GM21360 (cell line): ENCODE data around the gene SLC26A1.

ENCODE experiments used
- ATAC-seq: cut with Tn5 transposase; IDR thresholded peaks from one replicate; pipeline ENCODE4 v1.9.1; 2021; ENCODE audit warnings: mild to moderate bottlenecking, moderate library complexity; ENCODE audit not compliant: unreplicated experiment

The SLC26A1 gene

DNA sequence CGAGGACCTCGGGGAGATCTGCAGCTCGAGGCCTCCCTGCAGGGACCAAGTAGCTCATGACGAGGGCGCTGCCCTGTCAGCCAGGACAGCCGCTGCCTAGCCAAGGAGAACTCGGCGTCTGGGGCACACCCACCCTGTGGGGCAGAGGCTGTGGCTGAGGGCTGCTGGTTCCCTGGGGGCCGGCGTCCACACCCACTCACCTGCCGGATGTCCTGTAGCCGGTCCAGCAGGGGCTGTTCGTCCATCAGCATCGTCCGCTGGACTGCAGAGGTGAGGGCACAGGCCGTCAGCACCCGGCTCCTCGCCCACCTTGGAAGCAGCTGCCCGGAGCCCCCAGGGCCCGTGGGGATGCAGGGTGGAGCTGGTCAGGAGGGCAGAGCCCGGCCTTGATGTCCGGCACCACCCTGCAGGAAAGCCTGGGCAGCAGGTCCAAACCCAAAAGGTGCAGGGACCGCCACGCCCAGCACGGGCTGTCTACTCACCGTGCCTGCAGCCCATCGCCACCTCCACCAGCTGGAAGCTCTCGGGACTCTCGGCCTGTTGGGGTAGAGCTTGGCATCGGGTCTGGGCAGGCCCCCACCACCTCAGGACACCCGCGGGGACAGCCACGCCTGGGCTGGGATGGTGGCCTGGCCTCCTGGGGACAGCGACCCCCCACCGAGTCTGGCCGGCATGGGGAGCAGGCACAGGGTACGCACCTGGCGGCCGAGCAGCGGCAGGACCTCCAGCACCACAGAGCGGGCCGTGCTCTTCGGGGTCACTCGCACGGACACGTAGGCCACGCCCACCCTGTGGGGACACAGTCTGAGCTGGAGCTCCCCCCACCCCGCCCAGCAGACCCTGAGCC lies 26.7 kb downstream of the SLC26A1 start:
- no peak for ATAC-seq

DNA sequence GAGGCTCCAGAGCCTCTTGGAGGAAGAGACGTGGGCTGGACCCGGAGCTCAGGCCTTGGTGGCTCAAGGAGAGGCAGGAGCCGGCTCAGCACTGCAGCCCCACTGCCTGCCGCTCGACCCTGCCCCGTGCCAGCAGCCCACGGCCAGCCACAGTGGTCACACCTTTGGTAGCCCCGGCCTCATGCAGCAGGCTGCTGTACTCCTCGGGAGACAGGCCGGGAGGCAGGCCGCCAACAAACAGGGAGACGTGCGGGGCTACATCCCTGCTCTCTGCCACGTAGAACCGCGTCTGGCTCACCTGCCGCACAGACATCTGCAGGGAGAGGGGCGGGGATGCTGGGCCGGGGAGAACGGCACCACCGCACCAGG lies 27.5 kb downstream of the SLC26A1 start:
- no peak for ATAC-seq

DNA sequence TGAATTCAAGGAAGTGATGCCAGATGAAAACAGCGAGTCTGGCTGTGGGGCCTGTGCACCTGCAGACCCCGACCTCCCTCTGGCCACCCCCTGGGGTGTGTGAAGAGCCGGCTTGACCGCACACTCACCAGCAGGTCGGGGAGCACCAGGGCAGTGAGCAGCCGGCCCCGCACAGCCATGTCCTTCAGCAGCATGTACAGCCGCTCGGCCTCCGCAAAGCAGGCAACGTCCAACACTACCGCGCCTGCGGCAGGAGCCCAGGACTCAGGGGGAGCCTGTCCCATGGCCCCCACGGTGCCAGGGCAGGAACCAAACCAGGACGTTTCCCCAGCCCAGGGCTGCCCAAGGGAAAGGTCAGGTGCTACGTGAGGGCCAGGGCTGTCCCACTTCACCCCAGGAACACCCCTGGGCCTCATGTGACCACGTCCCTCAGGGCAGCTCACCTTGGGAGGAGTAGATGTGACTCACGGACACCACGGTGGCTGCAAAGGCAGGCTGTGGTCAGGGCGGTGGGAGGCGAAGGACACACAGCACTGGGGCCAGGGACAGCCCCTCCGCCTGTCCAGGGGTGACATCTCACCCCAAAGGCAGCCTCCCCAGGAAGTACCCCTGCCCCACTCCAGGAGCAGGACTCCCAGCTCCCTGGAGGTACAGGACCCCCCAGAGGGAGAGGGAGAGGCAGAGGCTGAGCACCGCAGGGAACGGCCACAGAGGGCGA lies 28.0 kb downstream of the SLC26A1 start:
- ATAC-seq = no peak

DNA sequence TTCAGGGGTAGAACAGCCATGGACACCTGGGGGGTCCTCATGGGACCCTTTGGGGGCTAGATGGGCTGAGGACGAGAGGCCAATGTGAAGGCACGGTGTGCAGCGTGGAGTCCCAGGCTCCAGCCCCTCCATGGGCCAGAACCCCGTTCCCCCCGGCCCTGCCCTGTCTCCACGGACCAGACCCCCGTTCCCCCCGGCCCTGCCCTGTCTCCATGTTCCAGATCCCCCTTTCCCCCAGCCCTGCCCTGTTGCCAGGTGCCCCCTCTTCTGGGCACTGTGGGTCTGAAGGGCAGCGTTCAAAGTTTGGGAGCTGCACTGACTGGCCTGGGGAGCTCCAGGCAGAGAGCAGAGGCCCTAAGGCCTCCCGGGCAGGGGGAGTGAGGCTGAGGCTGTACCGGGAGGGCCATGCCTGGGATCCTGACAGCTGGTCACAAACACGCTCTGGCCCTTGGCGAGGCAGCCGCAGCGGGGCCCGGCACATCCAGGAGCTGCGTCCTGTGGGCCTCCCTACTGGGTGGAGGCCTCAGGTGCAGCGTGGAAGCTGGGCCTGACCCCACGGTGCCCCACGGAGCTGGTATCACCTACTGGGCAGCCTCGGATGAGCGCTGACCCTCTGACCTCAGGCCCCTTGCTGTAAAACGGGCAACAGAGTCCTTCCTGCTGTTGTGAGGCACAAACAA lies 28.7 kb downstream of the SLC26A1 start:
- no peak for ATAC-seq

DNA sequence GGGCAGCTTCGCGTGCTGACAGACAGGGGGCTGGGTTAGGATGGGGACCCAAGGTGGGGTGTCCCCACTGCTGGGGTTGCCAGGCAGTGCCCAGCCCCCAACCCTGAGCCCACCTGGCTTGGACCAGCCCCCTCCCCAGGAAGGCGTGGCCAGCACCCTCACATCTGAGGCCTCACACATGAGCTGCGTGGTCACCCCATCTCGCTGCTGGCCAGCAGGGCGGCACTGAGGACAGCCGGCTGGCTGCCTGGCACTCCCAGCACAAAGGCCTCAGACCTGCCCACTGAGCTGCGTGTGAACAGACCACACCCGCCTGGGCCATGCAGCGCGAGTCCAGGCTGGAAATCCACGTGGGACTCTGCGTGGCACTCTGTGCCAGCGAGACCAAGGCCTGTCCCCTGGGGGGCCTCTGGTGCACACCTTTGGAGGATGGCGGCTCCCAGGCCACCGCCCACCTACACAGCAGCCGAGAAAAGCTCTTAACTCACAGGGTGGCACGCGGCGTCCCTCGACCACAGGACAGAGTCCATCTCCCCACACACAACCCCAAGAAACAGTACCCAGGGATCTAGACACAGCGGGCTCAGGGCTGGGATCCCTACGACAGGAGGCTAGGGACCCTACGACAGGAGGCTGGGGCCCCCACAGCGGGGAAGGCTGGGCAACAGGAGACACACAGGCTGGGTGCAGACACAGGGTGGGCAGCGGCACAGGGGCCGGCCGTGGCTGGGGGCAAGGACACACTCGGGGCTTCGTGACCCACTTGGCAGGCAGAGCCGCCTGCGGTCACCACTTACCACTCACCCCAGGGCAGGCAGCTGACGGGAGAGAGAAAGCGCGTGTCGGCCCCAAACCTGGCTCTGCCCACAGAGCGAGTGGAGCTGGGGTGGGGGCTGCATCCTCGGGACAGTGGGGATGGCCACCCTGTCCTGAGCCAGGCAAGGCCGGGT lies 29.7 kb downstream of the SLC26A1 start:
- ATAC-seq = no peak

DNA sequence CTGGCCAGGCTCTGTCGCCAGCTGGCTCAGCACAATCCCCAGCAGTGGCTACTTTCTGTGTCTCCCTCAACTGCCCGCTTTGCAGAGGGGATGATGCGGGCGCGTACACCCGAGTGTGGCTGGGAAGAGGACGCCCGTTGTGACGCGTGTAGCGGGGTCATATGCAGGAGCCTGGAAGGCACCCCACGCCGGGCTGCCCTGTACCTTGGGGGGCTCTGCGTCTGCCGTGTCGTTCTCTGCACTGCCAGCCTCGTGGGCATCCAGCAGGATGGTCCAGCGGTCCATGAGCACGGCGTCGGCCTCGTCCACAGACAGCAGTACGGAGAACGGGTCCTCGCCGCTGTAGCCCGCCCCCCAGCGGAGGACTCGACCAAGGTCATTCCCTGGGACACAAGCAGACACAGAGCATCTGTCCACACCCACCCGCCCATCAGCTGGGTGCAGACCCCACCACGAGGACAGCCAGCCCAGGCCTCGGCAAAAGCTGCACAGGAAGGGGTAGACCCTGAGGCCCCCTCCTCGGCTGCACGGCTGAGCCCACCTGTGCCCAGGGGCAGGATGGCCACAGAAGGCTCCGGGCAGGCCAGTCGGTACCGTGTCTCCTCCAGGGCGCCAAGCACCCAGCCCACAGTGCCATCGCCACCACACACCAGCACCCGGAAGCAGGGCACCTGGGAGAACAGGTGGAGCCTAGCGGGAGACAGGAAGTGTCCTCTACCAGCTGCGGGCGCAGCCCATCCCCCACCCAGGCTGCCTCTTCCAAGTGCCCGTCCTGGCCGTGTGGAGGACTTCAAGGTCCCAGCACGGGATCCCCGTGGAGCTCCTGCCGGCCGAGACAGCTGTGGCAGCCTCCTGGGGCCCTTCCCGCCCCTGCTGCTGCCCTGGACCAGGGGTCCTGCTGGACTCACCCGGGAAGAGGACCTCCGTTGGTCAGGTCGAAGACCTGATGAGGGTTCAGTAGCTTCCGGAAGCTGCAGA lies 30.7 kb downstream of the SLC26A1 start:
- ATAC-seq = no peak

DNA sequence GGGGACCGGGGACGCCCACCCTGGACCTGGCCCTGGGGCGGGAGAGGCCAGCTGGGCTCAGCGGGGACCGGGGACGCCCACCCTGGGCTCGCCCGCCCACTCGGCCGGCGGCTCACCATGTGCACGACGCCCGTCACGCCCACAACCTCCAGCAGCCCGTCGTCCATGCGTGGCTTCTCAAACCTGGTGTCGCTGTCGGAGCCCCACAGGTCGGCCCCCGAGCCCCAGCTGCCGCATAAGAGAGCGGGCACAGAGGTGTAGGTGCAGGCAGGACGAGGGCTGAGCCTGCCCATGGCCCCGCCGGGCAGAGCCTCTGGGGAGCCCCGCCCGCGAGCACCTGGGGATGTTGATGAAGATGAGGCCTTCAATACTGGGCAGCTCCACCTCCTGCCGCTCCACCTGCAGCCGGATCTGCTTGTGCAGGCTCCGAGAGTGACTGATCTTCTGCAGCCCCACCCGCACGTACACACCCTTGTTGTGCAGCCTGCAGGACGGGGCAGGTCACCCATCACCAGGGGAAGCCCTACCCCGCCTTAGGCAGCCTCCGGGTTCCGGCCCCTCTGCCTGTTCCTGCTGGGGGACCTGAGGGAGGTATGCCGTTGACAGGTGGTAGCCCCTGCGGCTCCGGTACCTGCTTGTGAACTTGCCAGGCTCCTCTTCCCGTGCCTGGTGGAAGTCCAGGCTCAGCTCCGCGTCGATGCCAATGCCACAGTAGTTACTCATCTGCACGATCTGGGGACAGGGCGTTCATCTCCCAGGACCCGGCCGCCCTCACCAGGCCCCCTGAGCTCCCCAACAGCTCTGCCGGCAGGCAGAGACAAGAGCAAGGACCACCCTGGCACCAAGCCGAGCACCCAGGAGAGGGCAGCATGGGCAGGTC lies 31.6 kb downstream of the SLC26A1 start:
- ATAC-seq = no peak

DNA sequence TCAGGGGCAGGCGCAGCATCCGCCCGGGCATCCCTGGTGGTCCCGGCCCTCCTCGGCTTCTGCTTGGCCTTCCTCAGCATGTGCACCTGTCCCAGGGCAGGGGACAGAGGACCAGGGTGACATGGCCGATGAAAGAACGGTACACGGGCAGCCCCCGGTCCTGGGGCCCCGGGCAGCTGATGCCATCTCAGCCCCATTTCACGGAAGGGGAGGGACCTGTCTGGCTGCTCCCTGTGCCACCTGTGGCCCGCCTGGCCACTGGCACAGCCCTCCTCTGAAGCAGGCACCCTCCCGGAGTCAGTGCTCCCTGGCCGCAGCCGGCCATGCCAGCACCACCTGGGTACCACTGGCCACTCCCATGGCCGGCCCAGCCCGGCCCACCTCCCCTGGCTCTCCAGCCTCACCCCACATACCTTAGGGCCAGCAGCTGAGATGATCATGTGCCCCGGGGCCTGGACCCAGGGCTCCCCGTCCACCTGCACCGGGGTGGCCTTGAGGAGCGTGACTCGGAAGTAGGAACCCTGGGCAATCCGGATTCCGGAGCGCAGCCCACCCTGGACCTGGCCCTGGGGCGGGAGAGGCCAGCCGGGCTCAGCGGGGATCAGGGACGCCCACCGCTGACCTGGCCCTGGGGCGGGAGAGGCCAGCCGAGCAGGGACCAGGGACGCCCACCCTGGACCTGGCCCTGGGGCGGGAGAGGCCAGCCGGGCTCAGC lies 32.4 kb downstream of the SLC26A1 start:
- ATAC-seq = no peak

DNA sequence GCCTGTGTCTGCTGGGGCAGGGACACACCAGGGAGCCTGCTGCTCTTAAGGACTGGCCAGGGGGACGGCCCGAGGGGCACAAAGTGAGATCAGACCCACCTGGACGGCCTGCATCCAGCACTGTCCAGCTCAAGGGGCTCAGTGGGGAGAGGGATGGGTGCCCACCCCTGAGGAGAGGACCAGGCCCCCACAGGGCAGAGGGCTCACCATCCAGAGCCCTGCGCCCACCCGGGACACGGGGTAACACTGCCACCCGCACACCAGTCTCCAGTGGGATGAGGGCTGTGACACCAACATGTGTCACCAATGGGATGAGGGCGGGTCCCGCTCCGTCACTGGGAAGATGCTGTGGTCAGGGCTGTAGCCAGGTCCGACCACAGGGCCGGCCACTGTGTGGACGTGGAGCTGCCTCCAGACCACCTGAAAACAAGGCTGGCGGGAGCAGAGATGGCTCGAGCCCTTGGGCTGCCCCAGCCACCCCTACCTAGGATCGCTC lies 33.0 kb downstream of the SLC26A1 start:
- ATAC-seq = no peak

DNA sequence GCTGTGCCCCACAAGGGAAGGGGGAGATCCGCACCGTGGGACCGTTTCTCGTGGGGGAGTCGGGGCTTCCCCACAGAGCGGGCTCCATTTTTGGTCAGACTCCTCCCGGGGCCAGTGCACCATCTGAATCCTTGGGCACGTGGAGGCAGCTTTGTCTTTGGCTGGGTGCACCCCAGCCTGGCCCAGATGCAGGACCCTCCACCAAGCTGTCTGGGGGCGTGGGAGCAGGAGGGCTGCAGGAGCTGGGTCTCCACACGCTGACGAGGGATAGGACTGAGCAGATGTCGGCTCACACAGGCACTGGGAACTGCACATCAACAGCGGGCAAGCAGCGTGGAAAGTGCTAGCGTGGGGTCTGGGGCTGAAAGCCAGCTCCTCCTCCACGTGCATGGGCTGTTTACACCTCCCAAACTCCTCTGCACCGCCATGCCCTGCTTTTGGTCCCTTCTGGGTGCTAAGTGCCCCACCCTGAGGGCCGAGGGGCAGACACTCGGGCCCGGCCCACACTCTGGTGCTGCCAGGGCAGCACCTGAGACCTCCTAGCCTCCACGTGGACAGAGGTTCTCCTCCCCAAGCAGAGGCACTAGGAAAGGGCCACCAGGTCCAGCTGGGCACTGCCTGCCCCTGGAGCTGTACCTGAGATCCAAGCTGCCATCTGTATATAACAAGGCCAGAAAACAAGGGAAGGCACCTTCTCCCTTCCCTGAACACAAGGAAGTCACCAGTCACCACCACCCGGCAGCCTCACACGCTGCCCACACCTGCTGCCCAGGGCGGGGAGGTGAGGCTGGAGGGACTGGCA lies 33.7 kb downstream of the SLC26A1 start:
- ATAC-seq = no peak

DNA sequence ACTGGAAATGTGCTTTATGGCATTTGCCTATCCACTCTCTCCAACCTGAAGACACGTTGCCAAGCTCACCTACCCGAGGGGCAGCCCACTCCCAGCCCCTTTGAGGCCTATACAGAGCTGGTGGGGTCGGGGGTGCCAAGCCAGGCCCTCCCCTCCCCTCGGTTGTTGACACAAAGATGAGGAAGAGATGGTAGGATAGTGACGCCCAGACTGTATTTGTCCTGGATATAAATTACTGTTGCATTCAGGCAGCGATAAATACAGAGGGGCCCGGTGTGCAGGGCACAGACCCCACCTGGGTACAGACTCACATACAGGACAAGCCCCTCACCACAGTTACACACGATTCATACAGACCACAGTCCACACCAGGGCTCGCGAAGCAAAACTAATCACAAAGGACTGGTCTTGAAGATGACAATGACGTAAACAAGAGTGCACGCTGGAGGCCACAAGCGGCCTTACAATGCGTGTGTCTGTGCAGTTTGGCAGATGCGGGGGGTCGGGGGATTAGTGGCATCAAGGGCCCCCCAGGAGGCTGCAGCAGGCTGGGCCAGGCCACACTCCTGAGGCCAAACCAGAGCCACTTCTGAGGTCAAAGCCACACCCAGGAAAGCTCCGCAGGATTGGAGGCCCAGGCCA lies 34.4 kb downstream of the SLC26A1 start:
- no peak for ATAC-seq

DNA sequence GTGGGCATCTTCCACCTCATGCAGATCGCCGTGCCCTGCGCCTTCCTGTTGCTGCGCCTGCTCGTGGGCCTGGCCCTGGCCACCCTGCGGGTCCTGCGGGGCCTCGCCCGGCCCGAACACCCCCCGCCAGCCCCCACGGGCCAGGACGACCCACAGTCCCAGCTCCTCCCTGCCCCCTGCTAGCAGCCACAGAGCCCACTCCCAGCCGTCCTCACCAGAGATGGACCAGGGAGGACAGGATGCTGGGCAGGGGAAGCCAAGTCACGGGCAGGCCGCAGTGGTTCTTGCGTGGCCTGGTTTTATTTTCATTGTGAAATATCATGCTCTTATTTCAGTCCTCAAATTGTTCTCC lies 34.9 kb downstream of the SLC26A1 start:
- ATAC-seq = no peak

DNA sequence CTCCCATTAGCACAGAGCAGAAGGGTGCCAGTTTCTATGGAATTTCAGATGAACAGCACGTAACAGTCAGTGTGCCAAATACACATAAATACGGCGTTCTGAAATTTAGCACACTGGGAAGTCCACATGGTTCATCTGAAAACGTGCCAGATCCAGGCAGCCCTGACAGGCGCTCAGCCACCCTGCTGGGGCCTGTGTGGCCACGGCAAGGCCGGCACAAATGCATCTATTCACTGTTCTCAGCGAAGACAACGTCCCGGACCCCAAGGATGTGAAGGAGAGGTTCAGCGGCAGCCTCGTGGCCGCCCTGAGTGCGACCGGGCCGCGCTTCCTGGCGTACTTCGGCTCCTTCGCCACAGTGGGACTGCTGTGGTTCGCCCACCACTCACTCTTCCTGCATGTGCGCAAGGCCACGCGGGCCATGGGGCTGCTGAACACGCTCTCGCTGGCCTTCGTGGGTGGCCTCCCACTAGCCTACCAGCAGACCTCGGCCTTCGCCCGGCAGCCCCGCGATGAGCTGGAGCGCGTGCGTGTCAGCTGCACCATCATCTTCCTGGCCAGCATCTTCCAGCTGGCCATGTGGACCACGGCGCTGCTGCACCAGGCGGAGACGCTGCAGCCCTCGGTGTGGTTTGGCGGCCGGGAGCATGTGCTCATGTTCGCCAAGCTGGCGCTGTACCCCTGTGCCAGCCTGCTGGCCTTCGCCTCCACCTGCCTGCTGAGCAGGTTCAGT lies 35.5 kb downstream of the SLC26A1 start:
- no peak for ATAC-seq

DNA sequence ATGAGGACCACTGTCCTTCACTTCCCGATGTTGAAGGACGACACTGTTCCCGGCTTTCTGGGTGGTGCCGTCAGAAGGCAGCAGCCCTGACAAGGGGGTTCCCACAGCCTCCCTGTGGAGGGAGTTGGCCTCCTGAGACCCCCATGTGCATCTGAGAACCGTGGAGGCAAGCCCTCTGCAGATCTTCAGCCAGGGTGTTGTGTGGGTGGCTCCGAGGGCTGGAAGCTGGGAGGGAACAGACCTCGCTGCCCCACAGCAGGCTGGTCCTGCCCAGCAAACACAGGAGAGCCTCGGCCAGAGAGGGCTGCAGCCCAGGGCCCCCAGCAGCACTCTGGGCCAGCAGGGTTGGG lies 36.0 kb downstream of the SLC26A1 start:
- no peak for ATAC-seq

DNA sequence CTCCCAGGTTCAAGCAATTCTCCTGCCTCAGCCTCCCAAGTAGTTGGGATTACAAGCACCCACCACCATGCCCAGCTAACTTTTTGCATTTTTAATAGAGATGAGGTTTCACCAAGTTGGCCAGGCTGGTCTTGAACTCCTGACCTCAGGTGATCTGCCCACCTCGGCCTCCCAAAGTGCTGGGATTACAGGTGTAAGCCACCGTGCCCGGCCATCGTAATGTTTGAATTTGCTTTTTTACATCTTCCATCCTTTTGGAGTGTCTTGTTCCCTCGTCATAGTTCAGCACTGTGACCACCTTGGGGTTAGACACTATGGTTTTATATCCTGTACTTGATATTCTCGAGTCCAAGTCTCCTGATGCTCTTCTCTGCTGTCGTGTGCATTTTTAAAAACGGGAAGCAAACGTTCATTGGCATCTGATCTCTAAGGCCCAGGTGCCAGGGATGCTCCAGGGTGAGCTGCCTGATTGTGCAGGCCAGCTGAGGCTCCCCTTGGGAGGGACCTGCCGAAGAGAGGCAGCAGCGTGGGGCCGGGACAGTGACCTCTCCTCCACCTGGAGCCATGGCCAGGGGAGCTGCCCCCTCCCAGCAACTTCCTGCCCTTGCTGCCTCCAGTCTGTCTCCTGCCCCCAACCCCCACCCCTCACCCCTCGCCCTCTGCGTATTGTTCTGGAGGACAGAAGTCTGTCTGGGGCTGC lies 36.5 kb downstream of the SLC26A1 start:
- ATAC-seq = no peak
